ENCODE data around the gene RAP1A.
A peak's percentile ranks its signal among the peaks of the same experiment; 100 is the strongest.

RAP1A gene

DNA sequence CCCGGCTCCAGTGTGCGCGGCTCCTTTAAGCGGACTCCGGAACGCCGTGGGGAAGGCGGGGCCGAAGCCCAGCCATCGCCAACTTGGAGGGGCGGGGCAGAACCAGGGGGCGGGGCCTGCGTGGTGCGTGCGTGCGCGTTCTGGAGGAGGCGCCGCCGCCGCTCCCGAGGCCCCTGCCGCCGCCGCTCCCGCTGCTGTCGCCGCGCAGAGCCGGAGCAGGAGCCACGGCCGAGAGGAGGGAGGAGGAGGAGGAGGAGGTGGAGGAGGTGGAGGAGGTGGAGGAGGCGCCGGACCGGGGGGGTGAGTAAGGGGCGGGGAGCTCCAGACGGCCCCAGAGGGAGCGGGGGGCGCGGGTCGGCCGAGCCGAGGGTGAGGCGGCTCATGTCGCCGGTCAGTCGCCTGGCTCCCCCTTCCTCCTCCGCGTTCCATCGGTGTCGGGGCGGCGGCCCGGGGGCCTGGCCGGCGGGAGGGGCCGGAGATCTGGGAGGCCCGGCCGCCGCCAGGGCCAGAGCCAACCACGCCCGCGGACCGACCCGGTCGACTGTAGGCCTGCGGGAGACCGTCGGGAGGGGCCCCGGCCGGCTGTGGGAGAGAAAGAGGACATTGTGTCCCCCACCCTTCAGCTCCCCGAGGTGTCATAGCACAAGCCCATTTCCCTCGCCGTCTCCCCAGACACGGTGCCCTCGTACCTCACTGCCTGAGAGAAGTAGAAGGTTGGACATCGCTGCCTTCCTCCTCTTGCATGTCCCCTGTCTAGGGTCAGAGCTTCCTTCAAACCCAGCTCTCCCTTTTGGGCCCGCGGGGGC is at the start of gene RAP1A:
RAP1A (plus strand) TSS at position 155 of the 806 bp plus-strand sequence. CDS start 71,572 bp downstream, outside the sequence.
- DNase-seq (ENCODE audit: low spot score): peak; percentile 97

- peak; percentile 30 for DNase-seq (ENCODE audit: low spot score)
These were observed 49.7 kb upstream of the RAP1A start for GRCh38 chr1:111569913-111570312.

- DNase-seq (ENCODE audit: low spot score): peak; percentile 41
These were observed 48.8 kb upstream of the RAP1A start for GRCh38 chr1:111570781-111571181.

DNA sequence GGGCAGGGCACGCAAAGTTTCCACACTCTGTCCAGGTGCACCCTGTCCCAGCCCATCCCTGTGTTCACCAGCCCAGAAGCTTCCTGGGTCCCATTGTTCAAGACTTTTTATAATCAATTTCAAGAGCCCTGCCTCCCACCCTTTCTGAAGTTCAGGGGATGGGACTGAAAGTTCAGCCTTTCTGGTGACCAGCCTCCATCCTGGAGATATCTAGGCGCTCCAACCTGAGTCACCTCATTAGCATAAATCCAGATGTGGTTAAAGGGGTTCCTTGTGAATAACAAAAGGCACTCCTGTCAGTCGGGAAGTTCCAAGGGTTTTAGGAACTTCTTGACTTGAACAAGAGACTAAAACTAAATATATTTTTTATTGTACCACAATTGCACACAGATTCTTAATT is 48.4 kb upstream of the RAP1A start:
- DNase-seq (ENCODE audit: low spot score): no peak

GRCh38 chr1:111571987-111572386 is 47.6 kb upstream of the RAP1A start:
- DNase-seq (ENCODE audit: low spot score): no peak

- DNase-seq (ENCODE audit: low spot score): no peak
These were observed 43.0 kb upstream of the RAP1A start for GRCh38 chr1:111576547-111576946.

DNA sequence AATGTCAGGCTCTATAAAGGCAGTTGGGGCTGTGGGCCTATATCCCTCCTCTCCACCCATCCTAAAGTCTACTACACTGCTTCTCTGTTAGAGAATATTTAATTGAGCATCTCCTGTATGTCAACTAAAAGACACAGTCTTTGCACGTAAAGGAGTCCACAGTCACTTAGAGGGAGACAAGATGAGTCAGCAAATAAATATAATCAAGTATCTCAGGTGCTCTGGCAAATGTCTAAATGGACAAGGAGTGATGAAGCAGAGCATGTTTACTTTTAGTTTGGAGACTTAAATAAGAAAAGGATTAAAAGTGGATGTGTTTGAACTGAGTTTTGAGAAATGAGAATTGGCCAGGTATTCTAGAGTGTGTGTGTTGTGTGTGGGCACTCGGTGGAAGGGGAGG is 41.8 kb upstream of the RAP1A start:
- no peak for DNase-seq (ENCODE audit: low spot score)

DNA sequence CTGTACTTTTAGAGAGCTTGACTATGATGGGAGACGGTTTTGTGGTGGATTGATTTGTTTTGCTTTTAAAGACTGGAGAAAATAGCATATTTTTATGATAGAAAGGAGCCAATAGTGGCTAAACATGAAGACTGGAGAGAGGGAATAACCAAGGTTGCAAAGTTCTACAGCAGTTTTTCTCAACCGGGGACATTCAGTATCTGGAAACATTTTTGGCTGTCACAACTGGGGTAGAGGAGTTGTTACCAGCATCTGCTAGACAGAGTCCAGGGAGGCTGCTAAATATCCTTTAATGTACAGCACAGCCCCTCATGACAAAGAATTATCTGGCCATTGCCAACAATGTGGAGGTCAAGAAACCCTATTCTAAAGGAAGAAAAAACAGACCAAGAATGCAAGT is 38.4 kb upstream of the RAP1A start:
- no peak for DNase-seq (ENCODE audit: low spot score)

DNA sequence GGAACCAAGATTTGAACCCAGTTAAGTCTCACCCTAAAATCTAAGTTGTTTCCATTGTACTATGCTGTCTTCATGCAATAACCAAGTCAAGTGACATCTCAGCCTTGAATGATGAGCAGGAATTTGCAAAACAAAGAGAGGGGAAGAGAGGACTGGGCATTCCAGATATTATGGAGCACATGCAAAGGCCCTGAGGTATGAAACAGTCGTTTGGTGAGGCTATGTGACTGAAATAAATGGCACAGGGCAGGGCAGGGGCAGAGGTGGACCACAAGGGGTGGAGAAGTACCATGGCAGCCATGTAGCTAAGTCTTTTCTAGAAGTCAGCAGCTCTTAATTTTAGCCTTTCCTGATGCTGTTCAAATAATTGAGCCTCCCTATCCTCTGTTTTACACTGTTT is 37.6 kb upstream of the RAP1A start:
- DNase-seq (ENCODE audit: low spot score): no peak

DNA sequence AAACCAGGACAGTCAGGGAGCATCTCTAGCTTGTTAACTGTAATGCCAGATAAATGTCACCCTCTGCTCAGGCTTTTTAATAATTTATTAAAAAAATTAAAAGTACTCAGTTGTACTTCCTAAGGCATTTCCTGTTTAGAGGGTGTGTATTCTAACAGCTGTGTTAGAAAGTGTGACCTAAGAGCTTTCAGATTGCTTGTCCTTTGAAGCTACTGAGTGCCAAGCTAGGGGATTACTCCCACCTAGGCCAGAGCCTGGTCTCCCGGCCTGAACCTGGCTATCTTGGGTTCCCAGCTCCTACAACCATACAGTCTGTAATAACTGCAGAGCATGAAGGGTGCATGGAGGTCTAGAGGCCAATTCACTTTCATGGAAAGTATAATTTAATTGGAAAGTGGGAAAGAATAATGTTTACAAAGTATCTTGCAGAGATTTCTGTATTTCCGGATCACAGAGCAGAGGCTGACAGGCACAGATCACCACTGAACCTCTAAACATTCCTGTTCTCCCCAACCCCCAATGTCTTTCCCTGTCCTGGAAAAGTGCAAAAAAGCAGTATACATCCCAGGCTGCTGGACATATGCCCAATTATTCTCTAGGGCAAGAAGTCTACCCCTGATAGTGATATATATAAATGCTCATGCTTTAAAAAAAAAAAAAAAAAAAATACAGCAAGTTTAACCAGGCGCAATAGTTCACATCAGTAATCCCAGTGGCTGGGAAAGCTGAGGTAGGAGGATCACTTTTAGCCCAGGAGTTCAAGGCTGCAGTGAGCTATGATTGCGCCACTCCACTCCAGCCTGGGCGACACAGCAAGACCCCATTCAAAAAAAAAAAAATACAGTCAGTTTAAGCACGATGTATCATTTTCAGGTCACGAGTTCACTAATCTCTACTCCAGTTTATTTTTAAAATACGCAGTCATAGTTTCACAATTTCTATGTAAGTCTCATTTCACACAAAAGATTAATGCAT is 36.7 kb upstream of the RAP1A start:
- DNase-seq (ENCODE audit: low spot score): no peak

GRCh38 chr1:111585447-111586086 is 34.0 kb upstream of the RAP1A start:
- no peak for DNase-seq (ENCODE audit: low spot score)

DNA sequence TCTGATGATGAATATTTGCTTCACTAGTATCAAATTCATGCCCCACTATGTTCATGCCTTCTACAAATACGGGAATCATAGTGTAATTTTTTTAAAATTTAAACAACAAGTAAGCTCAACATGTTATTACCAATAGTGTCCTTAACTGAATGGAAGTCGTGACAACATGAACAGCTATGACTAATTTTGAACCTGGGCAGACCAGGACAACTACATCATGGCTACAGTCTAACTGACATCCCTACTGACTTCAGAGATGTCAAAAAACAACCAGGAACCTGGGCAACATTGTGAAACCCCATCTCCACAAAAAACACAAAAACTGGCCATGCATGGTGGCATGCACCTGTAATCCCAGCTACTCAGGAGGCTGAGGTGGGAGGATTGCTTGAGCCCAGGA is 33.5 kb upstream of the RAP1A start:
- DNase-seq (ENCODE audit: low spot score): no peak

DNA sequence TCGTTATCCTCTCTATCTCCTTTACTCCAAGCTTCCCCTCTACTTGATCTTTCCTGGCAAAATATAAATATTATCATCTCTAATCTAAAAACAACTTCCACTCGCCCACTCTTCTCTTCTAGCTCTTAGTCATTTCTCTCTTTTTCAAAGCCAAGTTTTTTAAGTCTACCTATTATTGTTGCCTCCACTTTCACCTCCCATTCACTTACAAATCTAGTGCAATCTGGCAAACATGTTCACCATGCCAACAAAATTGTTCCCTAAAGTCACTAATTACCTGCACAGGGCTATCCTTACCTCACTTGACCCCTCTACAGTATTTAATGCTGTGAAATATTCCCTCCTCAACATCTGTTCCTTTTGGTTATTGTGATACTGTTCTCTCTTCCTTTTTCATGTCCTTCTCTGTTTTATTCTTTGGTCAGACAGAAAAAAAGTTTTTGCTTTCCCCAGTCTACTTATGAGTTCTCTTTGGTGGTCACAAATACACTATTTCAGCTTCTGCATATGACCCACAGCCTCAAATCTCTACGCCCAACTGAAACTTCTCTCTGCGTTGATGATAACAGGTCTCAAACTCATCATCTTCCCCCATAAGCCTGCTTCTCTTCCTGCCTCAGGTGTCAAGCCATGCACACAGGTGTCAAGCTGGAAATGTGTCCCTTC is 31.9 kb upstream of the RAP1A start:
- DNase-seq (ENCODE audit: low spot score): no peak

DNA sequence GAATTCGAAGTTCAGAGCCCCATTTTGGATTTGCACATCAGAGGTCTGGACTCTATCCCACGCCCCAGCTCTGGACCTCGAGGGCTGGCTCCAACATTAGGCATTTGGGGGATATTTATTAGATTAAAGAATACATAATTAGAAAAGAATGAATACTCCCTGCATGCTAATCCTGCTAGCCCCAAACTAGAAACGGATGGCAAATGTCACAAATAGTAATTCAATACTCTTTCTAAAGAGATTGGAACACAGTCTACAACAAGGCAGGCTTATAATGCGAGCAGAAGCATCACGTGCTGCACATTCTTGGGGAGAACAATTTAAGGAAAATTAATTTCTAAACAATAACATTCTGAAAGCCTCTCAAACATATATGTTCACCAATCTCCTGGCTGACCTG is 27.7 kb upstream of the RAP1A start:
- DNase-seq (ENCODE audit: low spot score): no peak

- DNase-seq (ENCODE audit: low spot score): peak; percentile 67
These were observed 26.9 kb upstream of the RAP1A start for GRCh38 chr1:111592389-111593361.

GRCh38 chr1:111593403-111594305 is 25.9 kb upstream of the RAP1A start:
- DNase-seq (ENCODE audit: low spot score): no peak

GRCh38 chr1:111594306-111594693 is 25.3 kb upstream of the RAP1A start:
- DNase-seq (ENCODE audit: low spot score): no peak

GRCh38 chr1:111595807-111596206 is 23.8 kb upstream of the RAP1A start:
- DNase-seq (ENCODE audit: low spot score): no peak

DNA sequence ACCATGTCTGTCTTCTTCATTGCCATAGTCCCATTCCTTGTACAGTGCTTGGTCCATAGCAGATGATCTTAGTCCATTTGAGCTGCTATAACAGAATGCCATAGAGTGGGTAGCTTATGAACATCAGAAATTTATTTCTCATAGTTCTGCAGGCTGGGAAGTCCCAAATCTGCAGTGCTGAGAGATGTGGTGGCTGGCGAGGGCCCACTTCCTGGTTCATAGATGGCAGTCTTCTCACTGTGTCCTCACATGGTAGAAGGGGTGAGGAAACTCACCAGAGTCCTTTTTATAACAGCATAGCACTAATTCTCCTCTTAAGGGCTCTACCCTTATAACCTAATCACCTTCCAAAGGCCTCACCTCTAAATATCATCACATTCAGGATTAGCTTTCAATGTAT is 23.1 kb upstream of the RAP1A start:
- no peak for DNase-seq (ENCODE audit: low spot score)

GRCh38 chr1:111597426-111597825 is 22.2 kb upstream of the RAP1A start:
- DNase-seq (ENCODE audit: low spot score): no peak
